CD8-positive, alpha-beta memory T cell (primary cell): ENCODE measurements around the gene LPCAT2. TPM values are rescaled to one million over a fixed set of nuclear protein-coding genes. Genes with fewer than 3 reads are reported as not detected.

Experiments
- CTCF ChIA-PET: fragments of 350-600 bp; sonication (Branson Sonifier 250); formaldehyde crosslinking; loops from one replicate; lab custom pipeline; 2021; ENCODE audit warnings: antibody characterized with exemption; lab: Charles Lee
- POLR2A ChIA-PET: fragments of 350-600 bp; sonication (Branson Sonifier 250); formaldehyde crosslinking; loops from one replicate; lab custom pipeline; 2021; ENCODE audit warnings: antibody characterized with exemption; lab: Charles Lee
- DNase-seq, 5 donors: peaks; one replicate each; pipeline versions ENCODE4 v3.0.0 to v3.0.0-alpha.2; 2020 to 2022; ENCODE audit warnings: mixed read lengths in 1 of 5
- H3K27ac ChIP-seq: one replicate; pipeline ENCODE4 v1.7.0; 2013; ENCODE audit warnings: low read depth, mild to moderate bottlenecking, low read length, moderate library complexity
- H3K27me3 ChIP-seq: 2 replicates; pipeline ENCODE4 v1.7.0; 2013; ENCODE audit warnings: low read length, mild to moderate bottlenecking; ENCODE audit not compliant: insufficient read depth, poor library complexity, severe bottlenecking
- H3K36me3 ChIP-seq: 2 replicates; pipeline ENCODE4 v1.7.0; 2013; ENCODE audit warnings: mild to moderate bottlenecking, low read length, moderate library complexity; ENCODE audit not compliant: insufficient read depth
- H3K4me1 ChIP-seq: 2 replicates; pipeline ENCODE4 v1.7.0; 2013; ENCODE audit warnings: mild to moderate bottlenecking, low read length, moderate library complexity; ENCODE audit not compliant: insufficient read depth
- H3K4me3 ChIP-seq: 2 replicates; pipeline ENCODE4 v1.7.0; 2013; ENCODE audit warnings: mild to moderate bottlenecking, low read length
- H3K9me3 ChIP-seq: 2 replicates; pipeline ENCODE4 v1.7.0; 2013; ENCODE audit warnings: mild to moderate bottlenecking, low read length
- H3K27ac Mint-ChIP-seq, 8 donors: one replicate each; pipeline ENCODE4 v1.8.0; 2020 to 2021; ENCODE audit warnings: mixed read lengths in 8 of 8, mild to moderate bottlenecking in 6 of 8, inconsistent platforms in 3 of 8, moderate library complexity in 3 of 8
- H3K27me3 Mint-ChIP-seq, 2 donors: one replicate each; pipeline ENCODE4 v1.8.0; 2020 to 2021; ENCODE audit warnings: mixed read lengths in 2 of 2, mild to moderate bottlenecking in 1 of 2, moderate library complexity in 1 of 2
- H3K36me3 Mint-ChIP-seq, 3 donors: one replicate each; pipeline ENCODE4 v1.8.0; 2020 to 2021; ENCODE audit warnings: mixed read lengths in 3 of 3, inconsistent platforms in 1 of 3, mild to moderate bottlenecking in 1 of 3
- H3K4me1 Mint-ChIP-seq, 3 donors: one replicate each; pipeline ENCODE4 v1.8.0; 2020 to 2021; ENCODE audit warnings: mixed read lengths in 3 of 3, inconsistent platforms in 1 of 3, mild to moderate bottlenecking in 1 of 3
- H3K4me3 Mint-ChIP-seq, 7 donors: one replicate each; pipeline ENCODE4 v1.8.0; 2020 to 2021; ENCODE audit warnings: mixed read lengths in 7 of 7, mild to moderate bottlenecking in 6 of 7, moderate library complexity in 4 of 7, inconsistent platforms in 2 of 7
- H3K9me3 Mint-ChIP-seq, 5 donors: one replicate each; pipeline ENCODE4 v1.8.0; 2020 to 2022; ENCODE audit warnings: mixed read lengths in 5 of 5, mild to moderate bottlenecking in 3 of 5, moderate library complexity in 2 of 5, inconsistent platforms in 1 of 5
- polyA plus RNA-seq: library from polyadenylated mRNA; unstranded; fragments of 300-500 nt; fragmentation: Illumina TruSeq; gene quantifications from one replicate; pipeline ENCODE4 v1.2.3, GENCODE V29; 2021
- total RNA-seq, 2 experiments: library from RNA; stranded (reverse); gene quantifications; one replicate each; pipeline ENCODE4 v1.2.3, GENCODE V29; 2021

The LPCAT2 gene
- total and polyA plus RNA-seq, 3 experiments from 2014 or later, result 0.29 to 1.2 (median 0.33) TPM

- POLR2A ChIA-PET, result no interaction called here
- Mint-ChIP-seq H3K36me3 (peaks cover 0 to 3% (median 0%) of the 10 kb centered on the region in 3 donors), H3K27ac (no peak overlapping the region)
Observed at GRCh38 chr16:55513616-55514015, 4.7 kb downstream of the LPCAT2 start.

GRCh38 chr16:55515111-55515510, 6.2 kb downstream of the LPCAT2 start:
- Histone ChIP-seq H3K36me3 (no peaks in the 10 kb centered on the region), H3K27me3 (no peaks in the 10 kb centered on the region), H3K27ac (no peak overlapping the region), H3K4me3 (no peak overlapping the region), H3K9me3 (no peaks in the 10 kb centered on the region), H3K4me1 (no peaks in the 10 kb centered on the region)
- ChIA-PET CTCF (no interaction called here), POLR2A (no interaction called here)
- H3K27me3 Mint-ChIP-seq, result peaks cover 7 to 34% of the 10 kb centered on the region in 2 donors
- no peak for DNase-seq
- no peak overlapping the region for H3K4me3 Mint-ChIP-seq
- H3K36me3 Mint-ChIP-seq, result peaks cover 0 to 3% (median 0%) of the 10 kb centered on the region in 3 donors
- peaks cover 0 to 18% (median 15%) of the 10 kb centered on the region in 5 donors for H3K9me3 Mint-ChIP-seq
- no peak overlapping the region for H3K27ac Mint-ChIP-seq
- H3K4me1 Mint-ChIP-seq, result no peaks in the 10 kb centered on the region

More at GRCh38 chr16:55513616-55514015, 4.7 kb downstream of the LPCAT2 start:
- H3K9me3 Mint-ChIP-seq, result peaks cover 0 to 20% (median 15%) of the 10 kb centered on the region in 5 donors
- no peaks in the 10 kb centered on the region for H3K36me3 ChIP-seq
- H3K27ac ChIP-seq, result no peak overlapping the region
- H3K4me3 ChIP-seq, result no peak overlapping the region
- no peak for DNase-seq
- H3K4me1 Mint-ChIP-seq, result peaks cover 2 to 9% (median 6%) of the 10 kb centered on the region in 3 donors
- no peak overlapping the region for H3K4me3 Mint-ChIP-seq
- H3K9me3 ChIP-seq, result no peaks in the 10 kb centered on the region
- H3K27me3 Mint-ChIP-seq, result peaks cover 15 to 47% of the 10 kb centered on the region in 2 donors
- CTCF ChIA-PET, result no interaction called here
- H3K27me3 ChIP-seq, result no peaks in the 10 kb centered on the region
- H3K4me1 ChIP-seq, result no peaks in the 10 kb centered on the region

- no peaks in the 10 kb centered on the region for H3K36me3 ChIP-seq
- H3K27ac ChIP-seq, result no peak overlapping the region
- Mint-ChIP-seq H3K9me3 (peaks cover 0 to 12% (median 9%) of the 10 kb centered on the region in 5 donors), H3K27me3 (peaks cover 0 to 2% of the 10 kb centered on the region in 2 donors), H3K27ac (no peak overlapping the region), H3K36me3 (no peaks in the 10 kb centered on the region), H3K4me1 (no peaks in the 10 kb centered on the region), H3K4me3 (no peak overlapping the region)
- ChIA-PET POLR2A (no interaction called here), CTCF (no interaction called here)
- no peaks in the 10 kb centered on the region for H3K4me1 ChIP-seq
- H3K27me3 ChIP-seq, result no peaks in the 10 kb centered on the region
- no peak overlapping the region for H3K4me3 ChIP-seq
- no peak for DNase-seq
- H3K9me3 ChIP-seq, result no peaks in the 10 kb centered on the region
Observed at GRCh38 chr16:55521792-55522191, 12.9 kb downstream of the LPCAT2 start.

GRCh38 chr16:55526441-55526840, 17.6 kb downstream of the LPCAT2 start:
- H3K9me3 Mint-ChIP-seq, result peaks cover 0 to 10% (median 7%) of the 10 kb centered on the region in 5 donors
- Histone ChIP-seq H3K9me3 (no peaks in the 10 kb centered on the region), H3K27ac (no peak overlapping the region), H3K27me3 (no peaks in the 10 kb centered on the region), H3K36me3 (no peaks in the 10 kb centered on the region), H3K4me1 (no peaks in the 10 kb centered on the region), H3K4me3 (no peak overlapping the region)
- no peaks in the 10 kb centered on the region for H3K36me3 Mint-ChIP-seq
- ChIA-PET POLR2A (no interaction called here), CTCF (no interaction called here)
- H3K4me3 Mint-ChIP-seq, result no peak overlapping the region
- no peak overlapping the region for H3K27ac Mint-ChIP-seq
- DNase-seq, result no peak
- H3K4me1 Mint-ChIP-seq, result no peaks in the 10 kb centered on the region
- H3K27me3 Mint-ChIP-seq, result peaks cover 0 to 7% of the 10 kb centered on the region in 2 donors

- no peaks in the 10 kb centered on the region for H3K4me1 Mint-ChIP-seq
- H3K27me3 Mint-ChIP-seq, result peaks cover 0 to 7% of the 10 kb centered on the region in 2 donors
- H3K4me3 Mint-ChIP-seq, result no peak overlapping the region
- H3K4me3 ChIP-seq, result no peak overlapping the region
- no peak for DNase-seq
- H3K4me1 ChIP-seq, result no peaks in the 10 kb centered on the region
- H3K9me3 ChIP-seq, result no peaks in the 10 kb centered on the region
- ChIA-PET CTCF (no interaction called here), POLR2A (interaction anchor here (0.6 kb wide), 1 partner anchor 1994 kb away, joined by 4 read pairs; no protein-coding TSS in a partner anchor)
- no peak overlapping the region for H3K27ac Mint-ChIP-seq
- no peak overlapping the region for H3K27ac ChIP-seq
- H3K36me3 Mint-ChIP-seq, result no peaks in the 10 kb centered on the region
- H3K9me3 Mint-ChIP-seq, result no peaks in the 10 kb centered on the region
- H3K36me3 ChIP-seq, result no peaks in the 10 kb centered on the region
- no peaks in the 10 kb centered on the region for H3K27me3 ChIP-seq
Observed at GRCh38 chr16:55527885-55528284, 19.0 kb downstream of the LPCAT2 start.

GRCh38 chr16:55529018-55529417, 20.1 kb downstream of the LPCAT2 start:
- Mint-ChIP-seq H3K36me3 (no peaks in the 10 kb centered on the region), H3K9me3 (no peaks in the 10 kb centered on the region), H3K4me3 (no peak overlapping the region), H3K27ac (no peak overlapping the region), H3K27me3 (peaks cover 0 to 7% of the 10 kb centered on the region in 2 donors), H3K4me1 (no peaks in the 10 kb centered on the region)
- no peak overlapping the region for H3K27ac ChIP-seq
- POLR2A ChIA-PET, result no interaction called here
- no peaks in the 10 kb centered on the region for H3K4me1 ChIP-seq
- no peak overlapping the region for H3K4me3 ChIP-seq
- H3K27me3 ChIP-seq, result no peaks in the 10 kb centered on the region
- no peaks in the 10 kb centered on the region for H3K9me3 ChIP-seq
- no peaks in the 10 kb centered on the region for H3K36me3 ChIP-seq
- DNase-seq, result no peak
- CTCF ChIA-PET, result no interaction called here

GRCh38 chr16:55530316-55530856, 21.5 kb downstream of the LPCAT2 start:
- CTCF ChIA-PET, result no interaction called here
- POLR2A ChIA-PET, result no interaction called here
- DNase-seq, result no peak

GRCh38 chr16:55532227-55532626, 23.4 kb downstream of the LPCAT2 start:
- ChIA-PET CTCF (no interaction called here), POLR2A (interaction anchor here (0.6 kb wide), 1 partner anchor 712 kb away, joined by 7 read pairs; no protein-coding TSS in a partner anchor)
- H3K27ac Mint-ChIP-seq, result no peak overlapping the region
- no peaks in the 10 kb centered on the region for H3K4me1 Mint-ChIP-seq
- Histone ChIP-seq H3K36me3 (no peaks in the 10 kb centered on the region), H3K4me3 (no peak overlapping the region), H3K9me3 (no peaks in the 10 kb centered on the region), H3K27me3 (no peaks in the 10 kb centered on the region), H3K4me1 (no peaks in the 10 kb centered on the region), H3K27ac (no peak overlapping the region)
- peak overlapping the region in 1 of 7 donors; percentile 16 for H3K4me3 Mint-ChIP-seq
- H3K27me3 Mint-ChIP-seq, result peaks cover 0 to 10% of the 10 kb centered on the region in 2 donors
- H3K9me3 Mint-ChIP-seq, result no peaks in the 10 kb centered on the region
- no peaks in the 10 kb centered on the region for H3K36me3 Mint-ChIP-seq
- DNase-seq, result no peak

More at GRCh38 chr16:55530316-55530856, 21.5 kb downstream of the LPCAT2 start:
- Mint-ChIP-seq H3K4me3 (no peak overlapping the region), H3K36me3 (no peaks in the 10 kb centered on the region), H3K4me1 (no peaks in the 10 kb centered on the region), H3K27ac (no peak overlapping the region), H3K9me3 (no peaks in the 10 kb centered on the region), H3K27me3 (peaks cover 0 to 10% of the 10 kb centered on the region in 2 donors)
- H3K27ac ChIP-seq, result no peak overlapping the region
- no peaks in the 10 kb centered on the region for H3K36me3 ChIP-seq
- H3K4me3 ChIP-seq, result no peak overlapping the region
- no peaks in the 10 kb centered on the region for H3K9me3 ChIP-seq
- H3K4me1 ChIP-seq, result no peaks in the 10 kb centered on the region
- H3K27me3 ChIP-seq, result no peaks in the 10 kb centered on the region
